Stimulated activated CD8-positive, alpha-beta memory T cell treated with anti-CD3 and anti-CD28 coated beads, Interleukin-12 subunit alpha, Interleukin-12 subunit beta, amount 100 ng/mL, for 1 hour (primary cell): ENCODE data around the gene ZNF500.
A peak's percentile ranks its signal among the peaks of the same experiment; 100 is the strongest.

ENCODE experiments used
- DNase-seq: peaks from one replicate; pipeline ENCODE4 v3.0.0-alpha.2; 2020; ENCODE audit warnings: low read depth

ZNF500 gene

DNA sequence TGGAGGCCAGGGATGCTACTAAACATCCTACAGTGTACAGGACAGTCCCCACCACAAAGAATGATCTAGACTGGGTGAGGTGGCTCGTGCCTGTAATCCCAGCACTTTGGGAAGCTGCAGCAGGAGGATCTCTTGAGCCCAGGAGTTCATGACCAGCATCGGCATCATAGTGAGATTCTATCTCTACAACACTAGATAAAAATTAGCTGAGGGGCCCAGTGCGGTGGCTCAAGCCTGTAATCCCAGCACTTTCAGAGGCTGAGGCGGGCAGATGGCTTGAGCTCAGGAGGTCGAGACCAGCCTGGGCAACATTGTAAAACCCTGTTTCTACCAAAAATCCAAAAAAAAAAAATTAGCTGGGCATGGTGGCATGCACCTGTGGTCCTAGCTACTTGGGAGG is 5.4 kb upstream of the ZNF500 start:
- DNase-seq: no peak

- no peak for DNase-seq
Observed at GRCh38 chr16:4771646-4772045, 4.7 kb upstream of the ZNF500 start.

GRCh38 chr16:4769306-4769638 is 2.3 kb upstream of the ZNF500 start:
- DNase-seq: no peak

DNA sequence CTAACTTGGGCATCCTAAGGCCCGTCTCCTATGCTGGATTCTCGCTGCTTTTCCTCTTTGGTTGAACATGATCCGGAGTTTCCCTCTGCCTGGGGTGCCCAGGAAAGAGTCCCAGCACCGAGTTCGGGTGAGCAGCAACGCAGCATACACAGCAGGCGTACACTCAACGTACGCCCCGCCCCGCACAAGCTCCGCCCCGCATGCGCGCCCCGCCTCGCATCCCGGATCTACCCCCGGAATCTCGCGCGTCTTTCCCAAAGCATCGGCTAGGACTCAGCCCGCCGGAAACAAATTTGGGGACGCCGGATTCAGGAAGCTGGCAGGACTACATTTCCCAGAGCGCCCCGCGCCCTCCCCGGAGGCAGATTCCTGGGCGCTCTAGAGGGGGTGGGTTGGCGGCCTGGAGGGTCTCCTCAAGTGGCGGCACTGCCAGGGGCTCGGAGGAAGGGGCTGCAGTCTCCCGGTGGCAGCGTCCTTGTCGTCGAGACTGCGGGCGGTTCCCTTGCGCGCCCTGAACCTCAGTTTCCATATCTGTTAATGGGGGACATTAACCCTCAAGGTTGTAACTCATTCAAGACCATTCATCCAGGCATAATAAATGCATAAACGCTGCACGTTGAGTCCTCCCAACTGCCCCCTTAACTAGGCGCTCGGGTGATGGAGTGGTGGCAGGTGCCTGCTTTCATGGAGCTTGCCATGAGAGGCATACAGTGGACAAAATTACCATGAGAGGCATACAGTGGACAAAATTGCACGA is 1.8 kb upstream of the ZNF500 start:
- peak; percentile 73 for DNase-seq

GRCh38 chr16:4767872-4768548 is 1.0 kb upstream of the ZNF500 start:
- DNase-seq: no peak

- DNase-seq: no peak
Observed at GRCh38 chr16:4765511-4766474, 1.2 kb downstream of the ZNF500 start.

GRCh38 chr16:4763791-4764190 is 3.2 kb downstream of the ZNF500 start:
- DNase-seq: no peak

GRCh38 chr16:4762205-4762604 is 4.8 kb downstream of the ZNF500 start:
- no peak for DNase-seq

DNA sequence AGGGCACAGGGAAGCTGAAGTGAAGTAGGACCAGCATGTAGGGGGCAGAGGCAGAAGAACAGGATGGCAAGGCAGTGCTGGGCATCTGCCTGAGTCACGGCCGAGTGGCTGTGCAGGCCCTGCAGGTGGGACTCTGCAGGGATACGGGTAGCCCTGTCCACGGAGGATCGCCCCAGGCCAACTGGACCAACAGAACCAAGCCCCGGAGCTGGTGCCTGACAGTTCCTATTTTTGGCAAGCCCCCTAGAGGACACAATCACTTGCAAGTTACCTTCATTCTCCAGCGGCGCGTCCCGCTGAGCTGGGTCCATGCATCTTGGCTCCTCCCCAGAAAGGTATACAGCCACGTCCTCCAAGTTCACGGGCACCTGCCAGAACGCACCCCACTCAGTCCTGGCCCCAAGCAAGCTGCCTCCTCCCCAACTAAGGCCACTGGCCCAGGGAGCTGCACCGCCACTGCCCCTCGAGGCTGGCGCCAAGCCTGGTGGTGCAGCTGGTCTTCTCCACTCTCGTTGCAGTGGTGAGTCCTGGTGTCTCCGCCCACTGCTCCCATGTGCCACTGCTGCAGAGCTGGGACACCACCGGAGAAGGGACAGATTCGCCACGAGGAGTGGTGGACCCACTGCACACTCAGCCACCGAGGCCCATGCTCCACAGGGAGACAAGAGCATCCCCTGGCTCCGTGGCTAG is 6.6 kb downstream of the ZNF500 start:
- no peak for DNase-seq

- no peak for DNase-seq
Observed at GRCh38 chr16:4755687-4756086, 11.3 kb downstream of the ZNF500 start.

DNA sequence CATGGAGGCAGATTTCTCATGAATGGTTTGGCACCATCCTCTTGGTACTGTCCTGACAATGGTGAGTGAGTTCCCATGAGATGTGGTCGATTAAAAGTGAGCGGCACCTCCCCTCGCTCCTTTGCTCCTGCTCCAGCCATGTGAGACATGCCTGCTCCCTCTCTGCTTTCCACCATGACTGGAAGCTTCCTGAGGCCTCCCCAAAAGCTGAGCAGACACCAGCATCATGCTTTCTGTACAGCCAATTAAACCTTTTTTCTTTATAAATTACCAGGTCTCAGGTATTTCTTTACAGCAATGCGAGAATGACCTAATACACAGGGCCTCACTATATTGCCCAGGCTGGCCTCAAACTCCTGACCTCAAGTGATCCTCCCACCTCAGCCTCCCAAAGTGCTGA is 12.1 kb downstream of the ZNF500 start:
- DNase-seq: no peak

- no peak for DNase-seq
Observed at GRCh38 chr16:4753227-4753626, 13.7 kb downstream of the ZNF500 start.

- no peak for DNase-seq
Observed at GRCh38 chr16:4752351-4753100, 14.4 kb downstream of the ZNF500 start.

DNA sequence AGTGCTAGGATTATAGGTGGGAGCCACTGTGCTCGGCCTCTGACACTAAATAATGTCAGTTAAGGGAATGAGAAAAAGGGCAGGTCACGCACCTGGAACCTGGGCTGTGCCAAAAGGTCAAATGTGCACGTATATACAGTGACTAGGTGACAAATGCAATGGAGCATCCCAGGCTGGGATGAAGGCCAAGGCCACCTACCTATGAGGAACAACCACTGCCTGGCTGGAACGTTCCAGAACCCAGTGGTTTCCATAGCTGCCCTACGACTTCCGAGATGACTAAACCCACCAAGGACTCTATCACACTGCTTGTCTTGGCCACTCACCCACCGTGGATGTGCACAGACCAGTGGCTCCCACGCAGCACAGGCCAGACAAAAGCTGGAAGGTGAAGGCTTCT is 16.1 kb downstream of the ZNF500 start:
- DNase-seq: no peak

DNA sequence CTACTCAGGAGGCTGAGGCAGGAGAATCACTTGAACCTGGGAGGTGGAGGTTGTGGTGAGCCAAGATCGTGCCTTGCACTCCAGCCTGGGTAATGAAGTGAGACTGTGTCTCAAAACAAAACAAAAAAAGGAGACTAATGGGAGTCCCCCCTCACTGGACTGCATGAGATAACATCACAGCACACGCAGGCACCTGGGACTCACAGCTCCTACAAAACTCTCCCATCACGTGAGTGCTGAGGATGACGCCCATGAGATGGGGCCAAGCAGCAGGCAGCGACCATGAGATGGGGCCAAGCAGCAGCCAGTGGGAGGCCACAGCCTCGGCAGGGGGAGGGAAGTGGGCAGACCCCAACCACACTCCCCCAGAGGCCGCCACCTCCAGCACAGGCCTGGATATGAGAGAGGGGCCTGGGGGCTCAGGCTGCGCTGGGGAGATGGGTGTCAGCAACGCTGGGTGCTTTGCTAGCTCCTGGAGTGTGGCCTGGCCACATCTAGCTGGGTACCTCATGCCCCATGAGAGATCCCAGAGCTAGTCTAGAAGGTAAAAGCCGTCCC is 17.2 kb downstream of the ZNF500 start:
- no peak for DNase-seq

DNA sequence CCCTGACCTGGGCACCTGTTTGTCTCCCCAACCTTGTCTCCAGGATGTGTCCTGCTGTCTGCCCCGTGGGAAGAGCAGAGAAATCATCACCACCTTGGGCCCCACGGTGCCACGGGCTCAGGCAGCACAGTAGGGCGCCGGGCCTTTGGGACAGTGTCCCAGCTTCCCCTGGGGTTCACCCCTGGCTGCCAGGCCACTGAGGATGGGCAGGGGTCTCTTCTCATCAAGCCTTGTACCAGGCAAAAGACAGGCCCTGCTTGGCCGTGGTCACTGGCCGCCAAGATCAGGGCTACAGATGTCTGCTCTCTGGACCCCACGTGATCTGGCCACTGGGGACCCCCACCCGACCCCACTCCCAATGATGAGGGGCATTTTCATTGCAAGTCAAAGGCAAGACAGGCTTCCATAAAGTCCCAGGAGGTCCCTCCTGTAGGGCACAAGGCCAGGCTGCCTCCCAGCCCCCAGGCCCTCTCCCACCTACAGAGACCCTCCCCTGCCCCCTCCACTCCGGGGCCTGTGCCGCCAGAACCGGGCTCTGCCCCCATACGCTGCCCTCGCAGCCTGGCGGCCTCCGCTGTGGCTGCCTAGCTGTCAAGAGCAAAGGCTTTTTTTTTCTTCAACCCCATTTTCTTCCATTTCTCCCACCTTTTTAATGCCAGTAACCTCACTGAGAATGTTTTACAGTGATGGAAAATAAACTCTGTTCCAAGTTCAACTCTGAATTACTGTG is 18.1 kb downstream of the ZNF500 start:
- no peak for DNase-seq

GRCh38 chr16:4747906-4748681 is 18.9 kb downstream of the ZNF500 start:
- no peak for DNase-seq

DNA sequence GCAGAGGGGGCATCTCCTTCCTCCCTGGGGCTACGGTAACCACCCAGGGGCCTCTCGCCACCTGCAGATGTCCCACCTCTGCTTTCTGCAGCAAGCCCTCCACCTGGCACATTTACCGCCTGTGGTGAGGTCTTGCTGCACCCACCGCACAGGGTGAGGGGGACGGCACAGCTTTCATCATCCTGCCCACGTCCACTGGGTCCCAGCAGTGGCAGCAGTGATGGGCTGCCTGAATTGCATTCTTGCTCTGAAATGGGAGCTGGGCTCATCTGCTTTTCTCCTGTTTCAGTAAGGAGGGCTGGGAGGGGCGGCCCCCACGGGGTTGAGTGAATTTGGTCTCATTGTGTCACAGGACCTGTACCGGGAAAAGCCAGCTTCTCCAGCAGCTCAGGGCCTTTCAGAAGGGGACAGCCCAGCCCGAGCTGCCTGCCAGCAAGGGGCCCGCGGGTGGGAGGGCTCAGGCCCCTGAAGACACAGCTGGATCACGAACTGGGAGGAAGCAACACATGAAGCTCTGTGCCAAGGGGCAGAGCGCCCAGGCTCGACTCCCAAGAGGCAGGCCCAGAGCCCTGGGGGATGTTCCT is 19.9 kb downstream of the ZNF500 start:
- DNase-seq: no peak

GRCh38 chr16:4746215-4746614 is 20.7 kb downstream of the ZNF500 start:
- DNase-seq: no peak
